ENCODE data around the gene RWDD2A. TPM values are rescaled to one million over a fixed set of nuclear protein-coding genes. Genes with fewer than 3 reads are reported as not detected.

The RWDD2A gene
- total and polyA plus RNA-seq, 9 of the 15 experiments (the other 6 are each of a cell fraction or from before 2014, with no cell fraction given): 1.6 to 4.7 (median 2.1) TPM

DNA sequence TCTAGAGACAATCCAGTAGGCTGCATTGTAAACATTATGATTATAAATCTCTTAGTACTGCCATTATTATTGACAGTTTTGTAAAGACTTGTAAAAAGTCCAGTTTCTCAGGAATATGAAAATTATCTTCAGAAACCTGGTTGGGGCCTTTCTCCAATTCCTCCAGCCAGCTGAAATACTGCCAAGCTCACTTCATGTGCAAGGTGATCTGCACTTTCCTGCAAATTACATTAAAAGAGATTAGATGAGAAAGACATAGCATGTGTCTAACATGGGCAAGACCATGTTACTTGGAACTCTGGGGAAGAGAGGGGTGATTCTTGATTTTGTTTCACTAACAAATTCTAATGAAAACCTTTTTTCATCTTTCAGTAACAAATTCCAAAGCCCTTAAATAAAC lies 24.1 kb upstream of the RWDD2A start:
- Histone ChIP-seq H3K9me3 (replicated peaks; ENCODE audit: control insufficient read depth, insufficient read depth, low read depth, low read length) (no peaks in the 10 kb centered on the region), H3K27me3 (ENCODE audit: control insufficient read depth in 2 of 2, insufficient read depth in 2 of 2, low read length in 2 of 2) (no peaks in the 10 kb centered on the region), H3K79me2 (ENCODE audit: control insufficient read depth, insufficient read depth, low read length) (no peaks in the 10 kb centered on the region), H3K36me3 (ENCODE audit: control insufficient read depth, insufficient read depth, low read length) (peaks cover 82% of the 10 kb centered on the region), H3K4me2 (ENCODE audit: insufficient read depth, low read length) (no peak overlapping the region), H3K9me1 (ENCODE audit: control insufficient read depth, insufficient read depth, low read length) (no peaks in the 10 kb centered on the region), H2AFZ (ENCODE audit: low read depth, low read length) (no peak overlapping the region), H3K9ac (ENCODE audit: insufficient read depth in 1 of 2, low read depth in 2 of 2, low read length in 2 of 2) (no peak overlapping the region), H3K27ac (ENCODE audit: extremely low read depth, low read depth, low read length) (no peak overlapping the region), H4K20me1 (replicated peaks; ENCODE audit: control insufficient read depth, insufficient read depth, low read length) (no peaks in the 10 kb centered on the region), H3K4me3 (no peak overlapping the region), H3K4me1 (replicated peaks in 1 of 2; ENCODE audit: control insufficient read depth in 2 of 2, insufficient read depth in 2 of 2, low read length in 2 of 2) (no peaks in the 10 kb centered on the region)
- no peak for ATAC-seq
- intact Hi-C loops (cut with micrococcal nuclease): no loop called here
- in situ Hi-C loops (cut with MboI): no loop called here
- BruUV-seq (replicated peaks): no TSS peak
- ChIA-PET POLR2A (interaction anchor here (1.1 kb wide), 1 partner anchor 15 kb away, joined by 5 read pairs; no protein-coding TSS in a partner anchor), CTCF (ENCODE audit: low intra/inter-chr PET ratio) (no interaction called here)
- FAIRE-seq: no peak
- TF ChIP-seq ERF (CRISPR knock-in tag; IDR thresholded peaks at IDR 0.05) (no peak), NFATC3 (IDR thresholded peaks at IDR 0.05) (no peak), ZNF79 (CRISPR knock-in tag; IDR thresholded peaks at IDR 0.05; ENCODE audit: low read depth) (no peak), KLF1 (tag; IDR thresholded peaks at IDR 0.05) (no peak), CSDE1 (IDR thresholded peaks at IDR 0.05) (no peak), NFRKB (IDR thresholded peaks at IDR 0.05; ENCODE audit: low read depth) (no peak), KAT8 (IDR thresholded peaks at IDR 0.05; ENCODE audit: low read depth) (no peak), NCOA6 (IDR thresholded peaks at IDR 0.05) (no peak), NR1H2 (CRISPR knock-in tag; IDR thresholded peaks at IDR 0.05) (no peak), SAFB (IDR thresholded peaks at IDR 0.05; ENCODE audit: borderline replicate concordance, low read depth, low read length) (no peak), SRSF1 (IDR thresholded peaks at IDR 0.05; ENCODE audit: low read depth, low read length) (no peak), TARDBP (IDR thresholded peaks at IDR 0.05) (no peak), ZNF766 (CRISPR knock-in tag; conservative IDR thresholded peaks at IDR 0.05) (no peak), RBM17 (IDR thresholded peaks at IDR 0.05; ENCODE audit: borderline replicate concordance, low read depth, low read length) (no peak)
- TF ChIP-seq, protein P1, sequence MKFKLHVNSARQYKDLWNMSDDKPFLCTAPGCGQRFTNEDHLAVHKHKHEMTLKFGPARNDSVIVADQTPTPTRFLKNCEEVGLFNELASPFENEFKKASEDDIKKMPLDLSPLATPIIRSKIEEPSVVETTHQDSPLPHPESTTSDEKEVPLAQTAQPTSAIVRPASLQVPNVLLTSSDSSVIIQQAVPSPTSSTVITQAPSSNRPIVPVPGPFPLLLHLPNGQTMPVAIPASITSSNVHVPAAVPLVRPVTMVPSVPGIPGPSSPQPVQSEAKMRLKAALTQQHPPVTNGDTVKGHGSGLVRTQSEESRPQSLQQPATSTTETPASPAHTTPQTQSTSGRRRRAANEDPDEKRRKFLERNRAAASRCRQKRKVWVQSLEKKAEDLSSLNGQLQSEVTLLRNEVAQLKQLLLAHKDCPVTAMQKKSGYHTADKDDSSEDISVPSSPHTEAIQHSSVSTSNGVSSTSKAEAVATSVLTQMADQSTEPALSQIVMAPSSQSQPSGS (CRISPR knock-in tag; IDR thresholded peaks at IDR 0.05): no peak
- TF ChIP-seq, protein P2, sequence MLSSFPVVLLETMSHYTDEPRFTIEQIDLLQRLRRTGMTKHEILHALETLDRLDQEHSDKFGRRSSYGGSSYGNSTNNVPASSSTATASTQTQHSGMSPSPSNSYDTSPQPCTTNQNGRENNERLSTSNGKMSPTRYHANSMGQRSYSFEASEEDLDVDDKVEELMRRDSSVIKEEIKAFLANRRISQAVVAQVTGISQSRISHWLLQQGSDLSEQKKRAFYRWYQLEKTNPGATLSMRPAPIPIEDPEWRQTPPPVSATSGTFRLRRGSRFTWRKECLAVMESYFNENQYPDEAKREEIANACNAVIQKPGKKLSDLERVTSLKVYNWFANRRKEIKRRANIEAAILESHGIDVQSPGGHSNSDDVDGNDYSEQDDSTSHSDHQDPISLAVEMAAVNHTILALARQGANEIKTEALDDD (IDR thresholded peaks at IDR 0.05): no peak
- TF ChIP-seq, protein P3, sequence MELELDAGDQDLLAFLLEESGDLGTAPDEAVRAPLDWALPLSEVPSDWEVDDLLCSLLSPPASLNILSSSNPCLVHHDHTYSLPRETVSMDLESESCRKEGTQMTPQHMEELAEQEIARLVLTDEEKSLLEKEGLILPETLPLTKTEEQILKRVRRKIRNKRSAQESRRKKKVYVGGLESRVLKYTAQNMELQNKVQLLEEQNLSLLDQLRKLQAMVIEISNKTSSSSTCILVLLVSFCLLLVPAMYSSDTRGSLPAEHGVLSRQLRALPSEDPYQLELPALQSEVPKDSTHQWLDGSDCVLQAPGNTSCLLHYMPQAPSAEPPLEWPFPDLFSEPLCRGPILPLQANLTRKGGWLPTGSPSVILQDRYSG (tag; conservative IDR thresholded peaks at IDR 0.05; ENCODE audit: low read depth): no peak
- TF ChIP-seq, protein P4, sequence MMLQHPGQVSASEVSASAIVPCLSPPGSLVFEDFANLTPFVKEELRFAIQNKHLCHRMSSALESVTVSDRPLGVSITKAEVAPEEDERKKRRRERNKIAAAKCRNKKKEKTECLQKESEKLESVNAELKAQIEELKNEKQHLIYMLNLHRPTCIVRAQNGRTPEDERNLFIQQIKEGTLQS (IDR thresholded peaks at IDR 0.05): no peak
- TF ChIP-seq, protein P4 (CRISPR knock-in tag; conservative IDR thresholded peaks at IDR 0.05): no peak
- TF ChIP-seq, protein P5, sequence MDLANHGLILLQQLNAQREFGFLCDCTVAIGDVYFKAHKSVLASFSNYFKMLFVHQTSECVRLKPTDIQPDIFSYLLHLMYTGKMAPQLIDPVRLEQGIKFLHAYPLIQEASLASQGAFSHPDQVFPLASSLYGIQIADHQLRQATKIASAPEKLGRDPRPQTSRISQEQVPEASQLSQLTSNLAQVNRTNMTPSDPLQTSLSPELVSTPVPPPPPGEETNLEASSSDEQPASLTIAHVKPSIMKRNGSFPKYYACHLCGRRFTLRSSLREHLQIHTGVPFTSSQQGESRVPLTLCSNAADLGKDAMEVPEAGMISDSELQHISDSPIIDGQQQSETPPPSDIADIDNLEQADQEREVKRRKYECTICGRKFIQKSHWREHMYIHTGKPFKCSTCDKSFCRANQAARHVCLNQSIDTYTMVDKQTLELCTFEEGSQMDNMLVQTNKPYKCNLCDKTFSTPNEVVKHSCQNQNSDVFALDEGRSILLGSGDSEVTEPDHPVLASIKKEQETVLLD (IDR thresholded peaks at IDR 0.05): no peak
- DNase-seq (ENCODE audit: extremely low read depth in 1 of 4, low spot score in 3 of 4): no peak

Data from K562 (cell line).